KOPT-K1 (cell line): ENCODE measurements around the gene UGT2B28.
"Not testable (repeated sequence)": the region's sequence is repeated elsewhere in the genome, so short reads cannot be mapped to it uniquely, and the experiment has no call there.

Source experiments
- H3K27ac ChIP-seq: fragments of 200-600 bp; sonication (generic); 2 replicates; pipeline ENCODE4 v1.5.1; 2016; ENCODE audit warnings: antibody characterized with exemption, mild to moderate bottlenecking, low read depth, low read length; ENCODE audit not compliant: poor library complexity, severe bottlenecking
- H3K36me3 ChIP-seq: fragments of 200-600 bp; sonication (generic); 2 replicates; pipeline ENCODE4 v1.5.1; 2017; ENCODE audit warnings: antibody characterized with exemption, mild to moderate bottlenecking, low read length, moderate library complexity; ENCODE audit not compliant: insufficient read depth
- H3K9me3 ChIP-seq: fragments of 200-600 bp; sonication (generic); 2 replicates; pipeline ENCODE4 v1.5.1; 2017; ENCODE audit warnings: antibody characterized with exemption, low read length, mild to moderate bottlenecking; ENCODE audit not compliant: insufficient read depth, poor library complexity, severe bottlenecking

UGT2B28 gene

GRCh38 chr4:69280081-69280480 is at the start of gene UGT2B28:
Gene UGT2B28 (plus strand): TSS chr4:69280475. CDS start chr4:69280501, 26 bp downstream.
- H3K27ac ChIP-seq, H3K36me3 ChIP-seq, H3K9me3 ChIP-seq: not testable (repeated sequence)

- H3K36me3 ChIP-seq, result no peaks in the 10 kb centered on the region
- H3K27ac ChIP-seq, result no peak overlapping the region
- no peaks in the 10 kb centered on the region for H3K9me3 ChIP-seq
These were observed 41.2 kb upstream of the UGT2B28 start for GRCh38 chr4:69239092-69239491.

GRCh38 chr4:69239557-69240168 is 40.6 kb upstream of the UGT2B28 start:
- H3K9me3 ChIP-seq, result no peaks in the 10 kb centered on the region
- no peak overlapping the region for H3K27ac ChIP-seq
- H3K36me3 ChIP-seq, result no peaks in the 10 kb centered on the region

GRCh38 chr4:69240787-69241186 is 39.5 kb upstream of the UGT2B28 start:
- H3K27ac ChIP-seq, H3K36me3 ChIP-seq, H3K9me3 ChIP-seq: not testable (repeated sequence)

- not testable (repeated sequence) for H3K27ac ChIP-seq, H3K9me3 ChIP-seq, H3K36me3 ChIP-seq
These were observed 38.5 kb upstream of the UGT2B28 start for GRCh38 chr4:69241746-69242145.

- not testable (repeated sequence) for H3K27ac ChIP-seq, H3K36me3 ChIP-seq, H3K9me3 ChIP-seq
These were observed 37.6 kb upstream of the UGT2B28 start for GRCh38 chr4:69242562-69243240.

GRCh38 chr4:69250884-69251283 is 29.4 kb upstream of the UGT2B28 start:
- H3K36me3 ChIP-seq, H3K27ac ChIP-seq, H3K9me3 ChIP-seq: not testable (repeated sequence)

- H3K9me3 ChIP-seq, H3K36me3 ChIP-seq, H3K27ac ChIP-seq: not testable (repeated sequence)
These were observed 27.0 kb upstream of the UGT2B28 start for GRCh38 chr4:69253147-69253772.

- H3K9me3 ChIP-seq, H3K36me3 ChIP-seq, H3K27ac ChIP-seq: not testable (repeated sequence)
These were observed 11.7 kb upstream of the UGT2B28 start for GRCh38 chr4:69268612-69269011.

GRCh38 chr4:69296356-69296755 is 16.1 kb downstream of the UGT2B28 start:
- not testable (repeated sequence) for H3K9me3 ChIP-seq, H3K27ac ChIP-seq, H3K36me3 ChIP-seq

- H3K27ac ChIP-seq, H3K36me3 ChIP-seq, H3K9me3 ChIP-seq: not testable (repeated sequence)
These were observed 28.3 kb downstream of the UGT2B28 start for GRCh38 chr4:69308426-69309033.

GRCh38 chr4:69309549-69310076 is 29.3 kb downstream of the UGT2B28 start:
- not testable (repeated sequence) for H3K9me3 ChIP-seq, H3K27ac ChIP-seq, H3K36me3 ChIP-seq

- not testable (repeated sequence) for H3K27ac ChIP-seq, H3K9me3 ChIP-seq, H3K36me3 ChIP-seq
These were observed 30.0 kb downstream of the UGT2B28 start for GRCh38 chr4:69310262-69310661.

GRCh38 chr4:69317669-69318298 is 37.5 kb downstream of the UGT2B28 start:
- not testable (repeated sequence) for H3K36me3 ChIP-seq, H3K27ac ChIP-seq, H3K9me3 ChIP-seq

- no peak overlapping the region for H3K27ac ChIP-seq
- H3K36me3 ChIP-seq, result no peaks in the 10 kb centered on the region
- no peaks in the 10 kb centered on the region for H3K9me3 ChIP-seq
These were observed 41.0 kb downstream of the UGT2B28 start for GRCh38 chr4:69321153-69321729.
